NOMO-1 treated with dmso at 0.1 percent for 144 hours (cell line): Measurements from ENCODE around the gene FNDC3B.

Source experiments
- DNase-seq: peaks from one replicate; lab custom pipeline; 2025; ENCODE audit not compliant: unreplicated experiment; lab: John Stamatoyannopoulos, UW

FNDC3B gene

DNA sequence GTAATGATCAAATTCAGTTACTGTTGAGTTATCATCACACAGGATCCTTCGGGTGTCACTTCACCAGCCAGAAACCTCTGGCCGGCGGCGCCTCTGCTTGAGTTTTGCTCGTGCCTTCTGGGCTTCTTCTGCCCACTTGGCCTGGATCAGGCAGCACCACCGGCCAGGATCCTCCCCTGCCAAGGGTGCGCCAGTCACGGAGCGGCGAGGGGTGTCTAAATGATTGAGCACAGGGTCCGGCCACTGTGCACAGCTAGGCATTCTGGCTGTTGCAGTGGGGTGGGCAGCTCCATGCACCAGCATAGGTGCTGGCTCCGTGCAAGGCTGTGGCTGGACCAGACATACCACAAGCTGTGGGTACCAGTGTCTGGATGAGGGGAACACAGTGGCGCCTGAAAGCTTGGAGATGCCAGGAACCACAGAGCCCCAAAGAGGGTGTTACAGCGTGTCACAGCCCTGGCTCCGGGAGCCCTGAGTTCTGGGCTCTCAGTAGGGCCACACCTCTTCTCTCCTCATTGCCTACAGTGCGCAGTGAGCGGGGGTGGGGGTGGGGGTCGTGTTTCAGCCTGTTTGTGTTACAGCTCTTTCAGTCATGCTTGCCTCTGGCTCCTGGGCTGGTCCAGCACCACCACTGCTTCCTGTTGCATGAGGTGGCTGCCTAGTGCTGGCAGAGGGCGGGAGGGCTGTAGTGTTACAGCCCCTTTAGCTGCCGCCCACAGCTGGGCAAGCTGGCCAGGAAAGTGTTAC, 169.4 kb downstream of the FNDC3B start:
- no peak for DNase-seq

DNA sequence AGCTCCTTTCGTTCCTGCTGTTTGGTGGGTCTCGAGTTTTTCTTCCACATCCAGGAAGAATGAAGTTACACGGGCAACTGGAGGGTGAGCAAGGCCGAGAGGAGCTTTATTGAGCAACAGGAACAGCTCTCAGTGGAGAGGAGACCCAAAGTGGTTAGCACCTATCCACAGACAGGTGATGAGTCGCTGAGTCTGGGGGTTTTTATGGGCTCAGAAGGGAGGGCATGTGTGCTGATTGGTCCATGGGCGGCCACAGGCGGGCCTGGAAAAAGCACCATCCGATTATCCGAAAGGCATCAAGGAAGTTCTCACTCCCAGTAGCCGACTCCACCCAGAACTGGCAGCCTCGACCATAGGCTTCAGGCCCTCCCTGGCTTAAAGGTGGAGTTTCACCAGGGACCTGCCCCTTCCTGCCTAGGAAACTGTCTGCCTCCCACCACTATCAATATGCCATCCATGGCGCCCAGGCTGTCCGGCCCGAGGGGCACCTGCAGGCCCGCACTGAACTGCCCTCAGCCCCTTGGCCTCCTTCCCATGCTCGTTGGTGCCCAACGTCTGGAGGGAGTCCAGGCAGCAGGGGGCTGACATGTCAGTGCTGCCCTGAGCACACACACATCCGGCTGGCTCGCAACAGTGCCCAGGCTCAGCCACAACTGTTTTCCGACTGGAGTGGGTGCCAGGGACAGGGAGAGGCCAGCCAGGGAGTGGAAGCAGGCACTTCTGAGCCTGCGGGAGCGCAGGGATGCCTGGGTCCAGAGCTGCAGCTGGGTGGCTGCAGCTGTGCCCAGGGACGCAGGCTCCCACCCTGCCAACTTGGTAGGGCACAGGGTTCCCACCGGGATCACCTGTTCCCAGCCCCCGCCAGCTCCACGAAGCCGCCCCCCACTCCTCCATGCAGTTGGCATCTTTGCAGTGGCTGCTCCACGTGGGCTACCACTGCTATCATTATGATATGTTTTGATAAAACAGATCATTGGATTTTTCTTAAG, 170.2 kb downstream of the FNDC3B start:
- no peak for DNase-seq

DNA sequence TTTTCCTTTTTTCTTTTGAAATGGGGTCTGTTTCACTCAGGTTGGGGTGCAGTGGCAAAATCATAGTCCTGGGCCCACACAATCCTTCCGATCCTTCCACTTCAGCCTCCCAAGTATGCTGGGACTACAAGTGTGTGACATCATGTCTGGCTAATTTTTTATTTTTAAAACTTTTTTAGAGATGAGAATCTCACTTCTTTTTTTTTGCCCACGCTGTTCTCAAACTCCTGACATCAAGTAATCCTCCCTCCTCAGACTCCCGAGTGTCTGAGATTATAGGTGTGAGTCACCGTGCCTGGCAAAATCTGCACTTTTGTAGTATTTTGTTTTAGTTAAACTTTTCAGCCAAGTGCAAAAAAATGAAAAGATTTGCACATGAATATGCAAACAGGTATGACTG, 171.0 kb downstream of the FNDC3B start:
- no peak for DNase-seq

DNA sequence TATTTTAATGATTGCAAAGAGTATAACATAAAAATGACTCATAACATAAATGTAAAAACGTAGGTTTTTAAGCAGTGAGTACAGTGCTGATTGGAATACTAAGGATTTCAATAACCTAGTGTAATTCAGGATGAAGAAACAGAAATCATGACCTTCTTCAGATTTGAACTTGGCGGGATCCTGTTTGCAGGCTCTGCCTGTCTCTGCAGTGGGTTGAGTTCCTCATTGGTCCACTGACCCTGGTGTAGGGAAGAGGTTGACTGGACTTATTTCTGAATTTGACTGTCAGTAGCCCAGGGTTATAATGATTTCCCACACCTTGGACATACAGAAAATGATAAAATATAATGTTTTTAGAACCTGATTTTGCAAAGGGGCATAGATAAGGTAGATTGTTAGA, 171.7 kb downstream of the FNDC3B start:
- DNase-seq = no peak

DNA sequence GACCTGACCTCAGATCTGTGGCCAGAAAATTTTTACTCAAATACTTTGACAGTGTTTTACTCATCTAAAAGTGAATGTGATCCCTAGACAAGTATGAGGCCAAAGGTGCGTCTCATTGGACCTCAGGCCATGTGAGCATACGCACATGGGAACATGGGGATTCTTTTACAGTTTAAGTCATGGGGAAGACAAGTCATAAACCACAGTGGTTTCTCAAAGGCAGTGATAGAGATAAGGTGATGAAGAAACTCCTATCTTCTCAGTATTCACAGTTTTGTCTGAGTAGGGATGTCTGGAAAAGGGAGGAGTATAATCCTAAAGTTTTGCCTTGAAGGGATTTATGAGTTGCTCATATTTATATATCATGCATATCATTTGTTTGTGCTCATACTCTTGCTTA, 173.8 kb downstream of the FNDC3B start:
- no peak for DNase-seq

DNA sequence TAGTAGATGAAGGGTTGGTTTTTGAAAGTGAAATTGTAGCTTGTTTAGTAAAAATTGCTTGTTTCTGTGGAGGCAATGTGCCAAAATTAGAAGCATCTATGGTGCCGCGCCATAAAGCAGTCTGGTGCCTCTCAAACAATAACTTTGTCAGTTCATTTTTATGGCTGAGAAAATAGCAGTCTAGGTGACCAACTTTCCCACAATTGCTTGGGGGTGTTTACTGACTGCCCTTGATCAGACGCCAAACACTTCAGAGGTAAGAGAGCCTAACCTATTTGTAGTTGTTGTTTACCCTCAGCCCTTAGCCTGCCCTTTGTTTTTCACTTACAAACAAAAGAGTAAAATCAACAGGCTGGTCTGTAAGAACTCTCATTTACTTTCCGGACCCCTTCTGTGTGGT, 174.5 kb downstream of the FNDC3B start:
- no peak for DNase-seq

DNA sequence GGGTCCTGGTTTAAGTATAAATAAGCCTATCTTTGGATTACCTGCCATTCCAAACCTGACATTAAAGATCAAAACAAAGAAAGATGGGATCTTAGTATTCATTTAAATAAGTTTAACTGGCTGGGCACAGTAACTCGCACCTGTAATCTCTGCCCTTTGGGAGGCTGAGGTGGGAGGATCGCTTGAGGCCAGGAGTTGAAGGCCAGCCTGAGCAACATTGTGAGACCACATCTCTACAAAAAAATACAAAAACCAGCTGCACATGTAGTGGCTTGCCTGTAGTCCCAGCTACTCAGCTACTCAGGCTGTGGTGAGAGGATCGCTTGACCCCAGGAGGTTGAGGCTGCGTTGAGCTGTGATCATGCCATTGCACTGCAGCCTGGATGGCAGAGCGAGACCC, 176.9 kb downstream of the FNDC3B start:
- DNase-seq = no peak

DNA sequence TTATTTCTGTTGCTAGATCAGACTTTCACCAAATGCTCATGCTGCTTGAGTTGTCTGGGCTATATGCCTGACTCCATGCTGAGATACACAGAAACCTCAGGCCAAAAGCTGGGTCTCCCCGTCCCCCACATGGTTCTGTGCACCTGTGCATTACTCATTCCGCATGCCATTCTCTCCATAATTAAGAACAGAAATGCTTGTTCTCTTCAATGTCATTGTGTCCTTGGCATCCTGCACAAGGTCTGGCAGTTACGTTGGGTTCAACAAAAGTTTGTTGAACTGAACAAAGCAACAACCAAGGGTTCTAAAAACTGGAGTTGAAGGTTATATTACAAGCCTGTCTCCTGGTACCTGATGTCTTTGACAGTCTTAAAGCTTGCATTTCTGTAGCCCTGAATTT, 177.5 kb downstream of the FNDC3B start:
- DNase-seq = no peak

DNA sequence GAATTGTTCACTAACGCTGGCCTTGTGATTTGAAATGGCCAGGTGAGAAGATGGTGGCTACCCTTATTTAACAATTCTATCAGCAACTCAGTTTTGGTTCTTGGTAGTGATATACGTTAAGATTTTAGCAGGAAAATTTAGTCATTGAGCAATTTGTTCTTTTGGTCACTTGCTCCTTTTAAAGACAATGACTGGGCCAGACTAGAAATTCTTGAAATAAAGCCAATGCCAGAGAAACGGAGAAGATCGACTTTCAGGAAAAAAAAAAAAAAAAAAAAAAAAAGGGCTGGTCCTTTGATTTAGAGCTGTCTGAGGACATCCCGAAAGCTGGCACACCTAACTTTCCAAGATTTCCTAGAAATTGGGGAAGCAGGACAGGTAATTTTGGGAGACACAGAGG, 178.5 kb downstream of the FNDC3B start:
- no peak for DNase-seq

DNA sequence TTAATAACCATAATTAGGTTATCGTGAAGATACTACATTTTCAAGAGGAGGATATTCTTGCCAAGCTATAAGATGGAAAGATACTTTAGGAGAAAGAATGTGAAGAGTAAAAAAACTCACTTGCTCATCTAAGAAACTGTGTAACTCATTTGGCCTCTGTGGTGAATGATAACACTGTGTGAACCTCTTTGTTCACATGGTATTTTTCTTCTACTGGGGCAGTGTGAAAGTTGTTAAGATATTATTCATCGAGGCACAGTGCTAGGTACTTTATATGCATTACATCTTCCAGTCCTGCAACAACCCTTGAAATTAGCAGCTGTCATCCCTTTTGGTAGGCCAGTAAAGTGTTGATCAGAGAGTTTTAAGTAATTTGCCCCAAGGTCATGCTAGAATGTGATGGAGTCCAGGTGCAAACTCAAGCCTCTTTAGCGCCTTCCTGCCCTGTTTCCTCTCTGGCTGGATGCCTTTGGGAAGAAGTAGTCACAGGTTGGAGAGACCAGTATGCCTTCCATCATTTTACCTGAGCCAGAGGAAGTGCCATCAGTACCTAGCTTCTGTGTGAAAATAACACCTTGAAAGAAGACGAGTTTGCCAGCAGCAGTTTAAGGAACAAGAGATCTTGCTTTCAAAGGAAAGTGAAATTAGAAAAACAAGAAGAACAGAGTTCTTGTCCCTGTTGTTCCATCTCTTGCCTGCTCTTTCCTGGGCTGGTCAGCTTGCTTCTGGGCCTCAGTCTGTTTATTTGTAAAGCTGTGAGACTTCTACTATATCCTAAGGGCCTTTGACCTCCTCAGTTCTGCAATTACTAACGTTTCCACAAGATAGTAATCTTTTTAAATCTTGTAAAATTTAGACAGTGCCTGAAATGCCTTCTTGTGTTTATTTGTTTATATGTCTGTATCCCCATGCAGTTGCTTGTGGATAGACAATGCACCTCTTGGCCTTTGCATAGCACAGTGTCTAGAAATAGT, 179.3 kb downstream of the FNDC3B start:
- DNase-seq = no peak

DNA sequence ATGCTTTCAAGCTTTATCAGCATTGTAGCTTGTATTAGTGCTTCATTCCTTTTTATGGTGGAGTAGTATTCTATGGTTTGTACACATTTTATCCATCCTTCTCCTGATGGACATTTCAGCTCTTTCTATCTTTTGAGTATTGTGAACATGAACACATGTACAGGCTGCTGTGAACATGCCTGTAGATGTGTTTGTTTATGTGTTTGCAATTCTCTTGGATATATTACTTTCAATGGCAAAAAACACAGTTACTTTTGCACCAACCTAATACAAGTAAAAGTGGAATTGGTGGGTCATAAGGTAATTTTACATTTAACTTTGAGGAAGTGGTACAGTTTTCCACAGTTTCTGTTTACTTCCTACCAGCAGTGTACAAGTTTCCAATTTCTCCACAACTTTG, 180.4 kb downstream of the FNDC3B start:
- DNase-seq = no peak

DNA sequence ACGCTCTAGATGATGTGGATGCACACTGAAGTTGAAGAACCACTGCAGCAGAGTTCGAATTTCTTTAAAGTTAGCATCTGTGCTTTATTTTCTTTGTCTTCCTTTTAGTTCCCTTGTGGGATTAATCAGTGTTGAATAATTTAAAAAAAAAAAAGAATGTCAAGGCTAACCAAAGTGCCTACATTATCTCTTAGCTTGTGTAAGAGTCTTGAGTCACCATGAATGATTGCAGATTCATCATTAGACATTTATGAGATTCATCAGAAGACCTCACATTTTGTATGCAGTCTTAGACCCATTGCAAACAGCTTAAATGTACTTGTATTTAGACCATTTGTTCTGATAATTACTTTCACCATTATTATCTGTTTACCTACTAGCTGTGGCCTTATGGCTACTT, 182.2 kb downstream of the FNDC3B start:
- DNase-seq = no peak

DNA sequence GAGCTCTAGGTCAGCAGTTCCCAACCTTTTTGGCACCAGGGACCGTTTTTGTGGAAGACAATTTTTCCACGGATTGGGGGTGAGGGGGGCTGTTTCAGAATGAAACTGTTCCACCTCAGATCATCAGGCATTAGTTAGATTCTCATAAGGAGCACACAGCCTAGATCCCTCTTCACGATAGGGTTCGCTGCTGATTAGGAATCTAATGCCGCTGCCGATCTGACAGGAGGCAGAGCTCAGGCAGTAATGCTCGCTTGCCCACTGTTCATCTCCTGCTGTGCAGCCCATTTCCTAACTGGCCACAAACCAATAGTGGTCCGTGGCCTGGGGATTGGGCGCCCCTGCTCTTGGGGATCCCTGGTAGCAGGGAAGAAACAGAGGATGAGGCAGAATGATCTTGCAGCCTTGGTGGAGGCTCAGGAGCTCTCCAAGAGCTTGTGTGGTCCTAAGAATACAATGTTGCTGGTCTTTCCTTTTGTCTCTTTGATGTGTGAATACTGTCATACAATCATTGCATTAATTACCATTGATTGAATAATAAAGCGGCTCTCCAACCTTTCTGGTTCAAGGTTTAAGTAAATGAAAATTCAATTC, 183.2 kb downstream of the FNDC3B start:
- DNase-seq = no peak

DNA sequence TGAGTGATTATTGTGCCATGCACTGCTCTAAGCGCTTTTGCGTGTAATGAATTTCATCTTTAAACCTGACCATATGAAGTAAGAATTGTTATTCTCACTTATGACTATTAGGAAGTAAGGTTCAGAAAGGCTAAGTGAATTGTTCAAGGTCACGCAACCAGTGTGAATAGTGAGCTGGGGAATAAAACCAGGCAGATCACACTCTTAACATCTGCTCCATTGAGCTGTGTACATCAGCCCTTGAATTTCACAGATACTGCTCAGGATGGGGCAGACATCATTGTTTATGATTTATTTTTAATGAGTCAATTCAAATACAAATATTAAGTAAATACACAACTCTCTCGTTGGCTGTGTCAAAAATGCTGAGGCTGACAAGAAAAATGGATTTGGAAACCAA, 184.5 kb downstream of the FNDC3B start:
- no peak for DNase-seq

DNA sequence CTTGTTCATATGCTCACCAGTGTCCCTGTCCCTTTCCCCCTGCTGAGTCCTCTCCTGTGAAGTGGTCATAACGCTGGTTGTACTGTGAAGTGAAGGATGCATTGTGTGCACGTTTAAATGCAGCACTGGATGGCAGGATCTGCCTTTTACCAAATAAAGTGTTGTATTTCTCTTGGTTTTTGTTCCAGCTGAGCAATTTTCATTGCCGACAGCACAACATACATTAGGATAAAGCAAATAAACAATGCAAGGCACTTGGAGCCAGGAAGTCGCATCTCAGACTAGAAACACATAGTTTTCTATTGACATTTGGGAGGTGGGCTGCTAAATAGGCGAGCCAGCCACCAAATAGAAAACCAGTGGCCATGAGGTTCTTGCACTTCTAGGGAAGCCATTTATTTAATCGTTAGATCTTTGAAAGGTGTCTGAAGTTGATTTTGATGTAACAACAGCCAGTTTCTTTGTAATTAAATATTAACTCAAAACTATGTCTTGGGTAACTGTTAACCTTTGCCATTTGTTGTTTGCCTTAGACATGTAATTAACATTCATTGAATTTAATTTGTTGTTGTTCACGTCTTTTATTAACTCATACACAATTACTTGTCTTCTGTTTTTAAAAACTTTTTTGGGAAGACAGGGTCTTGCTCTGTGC, 185.3 kb downstream of the FNDC3B start:
- DNase-seq = no peak

DNA sequence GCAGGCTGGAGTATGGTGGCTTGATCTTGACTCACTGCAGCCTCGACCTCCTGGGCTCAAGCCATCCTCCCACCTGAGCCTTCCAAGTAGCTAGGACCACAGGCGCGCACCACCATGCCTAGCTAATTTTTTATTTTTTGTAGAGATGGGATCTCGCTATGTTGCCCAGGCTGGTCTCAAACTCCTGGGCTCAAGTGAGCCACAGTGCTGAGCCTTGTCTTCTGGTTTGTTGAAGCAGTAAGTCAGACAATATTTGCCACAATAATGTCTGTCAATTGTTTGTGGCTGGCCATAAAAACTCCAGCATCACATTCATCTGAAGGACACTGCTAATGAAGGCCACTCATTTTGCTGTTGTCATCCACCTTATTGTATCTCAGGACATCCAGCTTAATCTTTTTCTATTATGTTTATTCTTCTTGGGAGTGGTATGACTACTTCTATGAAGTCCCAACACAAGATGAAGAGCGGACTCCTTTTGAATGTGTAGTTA, 185.9 kb downstream of the FNDC3B start:
- no peak for DNase-seq

DNA sequence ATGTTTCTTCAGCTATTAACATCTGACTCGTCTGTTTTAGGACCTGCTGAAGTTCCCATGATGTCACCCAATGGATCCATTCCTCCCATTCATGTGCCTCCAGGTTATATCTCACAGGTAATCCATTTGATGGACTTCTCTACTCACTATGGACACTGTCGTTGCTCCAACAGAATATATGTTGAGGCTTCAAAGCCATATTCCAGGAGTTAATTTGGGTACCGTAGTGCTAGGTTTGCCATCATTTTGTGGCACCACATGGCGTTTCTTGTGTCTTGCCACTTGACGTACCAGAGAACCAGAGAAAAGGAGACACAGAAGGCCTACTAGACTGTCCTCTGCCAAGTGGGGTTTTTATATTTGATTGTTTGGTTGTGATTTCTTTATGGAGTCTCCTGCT, 187.5 kb downstream of the FNDC3B start:
- DNase-seq = no peak

DNA sequence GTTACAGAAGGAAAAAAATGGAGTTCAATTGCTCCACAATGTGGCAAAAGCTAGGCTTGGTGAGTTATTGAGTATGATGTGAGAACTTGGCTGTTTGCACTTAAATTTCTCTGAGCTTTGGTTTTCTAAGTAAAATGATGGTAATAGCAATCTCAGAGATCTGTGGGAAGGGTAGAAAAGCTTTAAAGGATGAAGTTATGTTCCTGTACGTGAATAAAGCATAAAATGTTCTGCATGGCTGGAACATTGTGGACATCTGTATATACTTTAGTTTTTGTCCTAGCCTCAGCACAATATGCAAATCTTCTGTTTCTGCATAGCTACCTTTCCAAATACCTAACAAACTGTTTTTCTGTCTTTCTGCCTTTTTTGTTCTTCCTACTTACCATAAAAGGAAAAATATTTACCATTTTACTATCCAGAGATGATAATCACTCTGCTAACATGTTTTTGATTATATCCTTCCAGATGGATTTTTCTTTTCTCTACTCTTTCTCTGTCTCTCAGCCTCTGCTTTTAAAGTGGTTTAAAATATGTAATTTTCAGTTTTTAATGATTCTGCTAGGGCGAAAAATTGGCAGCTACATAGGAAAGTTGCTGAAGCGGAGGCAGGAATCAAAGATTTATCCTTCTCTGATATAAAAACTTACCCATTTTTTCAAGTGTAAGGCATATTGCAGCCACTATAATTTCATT, 188.1 kb downstream of the FNDC3B start:
- DNase-seq = no peak

DNA sequence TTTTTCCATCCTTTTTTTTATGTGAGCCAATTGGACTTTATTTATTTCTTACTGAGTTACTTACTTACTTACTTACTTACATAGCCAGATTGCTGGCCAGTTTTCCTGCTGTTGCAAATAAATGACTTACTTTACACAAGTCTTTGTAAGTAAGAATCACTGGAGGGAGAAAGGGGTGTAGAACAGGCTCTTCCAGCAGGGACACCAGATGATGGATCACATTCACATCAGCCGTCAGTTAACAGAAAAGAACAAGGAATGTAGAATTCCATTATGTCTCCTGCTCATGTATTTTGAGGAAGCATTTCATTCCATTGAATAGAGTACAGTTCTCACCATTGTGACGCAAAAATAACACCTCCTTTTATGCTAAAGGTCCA, 188.6 kb downstream of the FNDC3B start:
- no peak for DNase-seq
